ENCODE measurements around the gene UGT1A9.

DNA sequence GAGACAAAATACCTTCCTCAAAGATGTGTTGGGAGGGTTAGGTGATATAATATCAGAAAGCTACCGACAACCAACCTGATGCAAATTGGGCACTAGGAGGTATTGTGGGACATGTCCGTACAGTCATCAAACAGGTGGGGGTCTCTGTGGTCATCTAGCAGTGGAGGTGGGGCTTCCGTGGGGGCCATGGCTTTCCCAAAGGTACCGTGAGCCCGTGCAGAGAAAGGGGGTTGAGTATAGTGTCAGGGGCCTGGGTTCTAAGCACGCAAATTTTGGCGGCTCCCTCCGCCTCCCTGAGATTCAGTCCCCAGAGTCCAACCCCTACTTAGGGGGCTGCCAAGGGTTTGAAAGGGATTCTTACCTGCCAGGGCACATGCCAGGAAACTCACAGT is 150.0 kb downstream of the UGT1A9 start:
- TF ChIP-seq, protein P1, sequence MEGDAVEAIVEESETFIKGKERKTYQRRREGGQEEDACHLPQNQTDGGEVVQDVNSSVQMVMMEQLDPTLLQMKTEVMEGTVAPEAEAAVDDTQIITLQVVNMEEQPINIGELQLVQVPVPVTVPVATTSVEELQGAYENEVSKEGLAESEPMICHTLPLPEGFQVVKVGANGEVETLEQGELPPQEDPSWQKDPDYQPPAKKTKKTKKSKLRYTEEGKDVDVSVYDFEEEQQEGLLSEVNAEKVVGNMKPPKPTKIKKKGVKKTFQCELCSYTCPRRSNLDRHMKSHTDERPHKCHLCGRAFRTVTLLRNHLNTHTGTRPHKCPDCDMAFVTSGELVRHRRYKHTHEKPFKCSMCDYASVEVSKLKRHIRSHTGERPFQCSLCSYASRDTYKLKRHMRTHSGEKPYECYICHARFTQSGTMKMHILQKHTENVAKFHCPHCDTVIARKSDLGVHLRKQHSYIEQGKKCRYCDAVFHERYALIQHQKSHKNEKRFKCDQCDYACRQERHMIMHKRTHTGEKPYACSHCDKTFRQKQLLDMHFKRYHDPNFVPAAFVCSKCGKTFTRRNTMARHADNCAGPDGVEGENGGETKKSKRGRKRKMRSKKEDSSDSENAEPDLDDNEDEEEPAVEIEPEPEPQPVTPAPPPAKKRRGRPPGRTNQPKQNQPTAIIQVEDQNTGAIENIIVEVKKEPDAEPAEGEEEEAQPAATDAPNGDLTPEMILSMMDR (IDR thresholded peaks at IDR 0.05; ENCODE audit: insufficient read depth, low read length, poor library complexity, severe bottlenecking) = no peak
- TF ChIP-seq EZH2phosphoT487 (conservative IDR thresholded peaks at IDR 0.05; ENCODE audit: low read length) = no peak

Measured in SU-DHL-6 (cell line).